Measurements from ENCODE around the gene B3GALT5.

GRCh38 chr21:39637971-39638240, 25.2 kb downstream of the B3GALT5 start:
- no peak for TF ChIP-seq POLR2A (IDR thresholded peaks at IDR 0.05)
- no peak for TF ChIP-seq CTCF (IDR thresholded peaks at IDR 0.05)

All from adrenal gland (tissue), 5 donors.